HAP-1 (cell line): Measurements from ENCODE around the gene ASRGL1.
"Not testable (repeated sequence)": the region's sequence is repeated elsewhere in the genome, so short reads cannot be mapped to it uniquely, and the experiment has no call there.

ENCODE experiments used
- DNase-seq, 2 experiments: peaks; one replicate each; pipeline ENCODE4 v3.0.0-alpha.2; 2016 to 2020; ENCODE audit warnings: low spot score in 2 of 2
- H3K27me3 ChIP-seq: fragments of 250-450 bp; sonication (Bioruptor Pico); 2 replicates; pipeline ENCODE4 v1.5.1; 2020; ENCODE audit warnings: low read depth, mild to moderate bottlenecking, moderate library complexity
- H3K36me3 ChIP-seq: fragments of 250-450 bp; sonication (Bioruptor Pico); replicated peaks from 2 replicates; pipeline ENCODE4 v1.5.1; 2020; ENCODE audit warnings: mild to moderate bottlenecking
- H3K4me1 ChIP-seq: fragments of 250-450 bp; sonication (Bioruptor Pico); 2 replicates; pipeline ENCODE4 v1.5.1; 2020; ENCODE audit warnings: mild to moderate bottlenecking
- H3K4me3 ChIP-seq: fragments of 250-450 bp; sonication (Bioruptor Pico); 2 replicates; pipeline ENCODE4 v1.5.1; 2020; ENCODE audit warnings: mild to moderate bottlenecking, moderate library complexity
- H3K9me3 ChIP-seq: fragments of 250-450 bp; sonication (Bioruptor Pico); 2 replicates; pipeline ENCODE4 v1.5.1; 2020; ENCODE audit warnings: mild to moderate bottlenecking, moderate library complexity
- in situ Hi-C: fragments of 300-500 bp; cut with MboI; formaldehyde crosslinking; loops from 3 replicates; pipeline ENCODE4 v1.14.3; 2020; ENCODE audit warnings: low sequenced_read_pairs, inconsistent platforms, mixed read lengths

ASRGL1 gene

GRCh38 chr11:62337303-62338181 lies at the start of gene ASRGL1:
TSS of gene ASRGL1 (plus strand) at chr11:62337448. CDS start at chr11:62337978, 530 bp downstream.
- peak; percentile 74 to 92 for DNase-seq
- in situ Hi-C loops = no loop called here
- Histone ChIP-seq H3K36me3 (peaks cover under 1% of the 10 kb centered on the region; the same call in 1 of the 2 replicates), H3K4me1 (peaks cover 25% of the 10 kb centered on the region), H3K9me3 (no peaks in the 10 kb centered on the region), H3K4me3 (peak within 1 kb of the TSS; percentile 66), H3K27me3 (no peaks in the 10 kb centered on the region)

- H3K4me1 ChIP-seq = no peaks in the 10 kb centered on the region
- peak in 1 of 2 experiments; percentile 40 for DNase-seq
- H3K9me3 ChIP-seq = no peaks in the 10 kb centered on the region
- in situ Hi-C loops = no loop called here
- H3K36me3 ChIP-seq = no peaks in the 10 kb centered on the region
- peaks cover 6% of the 10 kb centered on the region for H3K27me3 ChIP-seq
- H3K4me3 ChIP-seq = no peak overlapping the region
Measured at GRCh38 chr11:62295504-62295903, 41.7 kb upstream of the ASRGL1 start.

DNA sequence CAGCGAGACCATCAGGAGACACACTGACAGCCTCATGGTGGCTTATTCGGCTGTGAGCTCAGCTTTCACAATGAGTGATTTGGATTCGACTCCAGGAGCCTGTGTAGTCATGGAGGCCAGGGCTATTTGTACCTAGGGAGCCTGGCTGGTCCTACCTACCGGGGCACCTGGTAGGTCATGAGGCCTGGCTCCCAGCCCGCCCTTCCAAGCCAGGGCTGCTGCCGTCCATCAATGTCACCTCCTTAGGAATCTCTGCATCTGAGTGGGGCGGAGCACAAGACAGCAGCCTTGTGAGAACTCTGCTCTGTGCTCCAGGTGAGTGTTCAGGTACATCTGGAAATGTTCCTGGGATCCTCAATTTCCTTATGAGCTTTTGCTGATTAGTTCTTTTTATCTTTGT lies 38.3 kb upstream of the ASRGL1 start, which contains the start of gene SCGB1D4:
Gene SCGB1D4, minus strand, starts transcription at position 101 of the 400 bp plus-strand sequence. Its CDS starts 65 bp downstream, at position 36.
- in situ Hi-C loops = no loop called here
- Histone ChIP-seq H3K4me3 (no peak within 1 kb of the TSS), H3K27me3 (peaks cover 20% of the 10 kb centered on the region), H3K9me3 (no peaks in the 10 kb centered on the region), H3K36me3 (no peaks in the 10 kb centered on the region), H3K4me1 (no peaks in the 10 kb centered on the region)
- DNase-seq = no peak

DNA sequence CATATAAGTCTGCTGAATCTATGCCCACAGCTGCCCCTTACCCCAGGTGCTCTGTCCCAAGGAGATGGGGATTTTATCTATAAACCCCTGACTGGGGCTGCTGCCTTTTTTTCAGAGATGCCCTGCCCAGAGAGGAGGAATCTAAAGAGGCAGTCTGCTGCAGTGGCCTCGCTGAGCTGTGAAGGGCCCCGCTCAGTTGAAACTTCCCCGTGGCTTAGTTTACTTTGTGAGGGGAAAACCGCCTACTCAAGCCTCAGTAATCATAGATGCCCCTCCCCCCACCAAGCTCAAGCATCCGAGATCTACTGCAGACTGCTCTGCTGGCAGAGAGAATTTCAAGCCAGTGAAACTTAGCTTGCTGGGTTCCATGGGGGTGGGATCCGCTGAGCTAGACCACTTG lies 31.0 kb upstream of the ASRGL1 start:
- Histone ChIP-seq H3K27me3 (peaks cover 17% of the 10 kb centered on the region), H3K4me3 (no peak overlapping the region), H3K36me3 (no peaks in the 10 kb centered on the region), H3K4me1 (no peaks in the 10 kb centered on the region), H3K9me3 (peaks cover 3% of the 10 kb centered on the region; the same call in 1 of the 2 replicates)
- in situ Hi-C loops = no loop called here
- DNase-seq = no peak

GRCh38 chr11:62307950-62308349 lies 29.3 kb upstream of the ASRGL1 start:
- peaks cover 3% of the 10 kb centered on the region; the same call in 1 of the 2 replicates for H3K9me3 ChIP-seq
- H3K4me3 ChIP-seq = no peak overlapping the region
- no peaks in the 10 kb centered on the region for H3K36me3 ChIP-seq
- DNase-seq = no peak
- in situ Hi-C loops = no loop called here
- H3K27me3 ChIP-seq = peaks cover 16% of the 10 kb centered on the region
- H3K4me1 ChIP-seq = no peaks in the 10 kb centered on the region

DNA sequence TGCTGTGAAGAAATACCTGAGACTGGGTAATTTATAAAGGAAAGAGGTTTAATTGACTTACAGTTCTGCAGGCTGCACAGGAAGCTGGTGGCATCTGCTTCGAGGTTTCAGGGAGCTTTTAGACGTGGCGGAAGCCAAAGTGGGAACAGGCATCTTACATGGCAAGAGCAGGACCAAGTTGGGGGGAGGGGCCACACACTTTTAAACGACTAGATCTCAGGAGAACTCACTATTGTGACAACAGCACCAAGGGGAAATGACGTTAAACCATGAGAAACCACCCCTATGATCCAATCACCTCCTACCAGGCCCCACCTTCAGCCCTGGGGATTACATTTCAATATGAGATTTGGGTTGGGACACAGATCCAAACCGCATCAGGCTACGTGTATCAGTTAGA lies 27.3 kb upstream of the ASRGL1 start:
- in situ Hi-C loops = loop anchor here (10.0 kb wide), 1 partner anchor 135 kb away; no protein-coding TSS in a partner anchor
- peaks cover 3% of the 10 kb centered on the region; the same call in 1 of the 2 replicates for H3K9me3 ChIP-seq
- no peak for DNase-seq
- H3K4me3 ChIP-seq = no peak overlapping the region
- no peaks in the 10 kb centered on the region for H3K4me1 ChIP-seq
- H3K27me3 ChIP-seq = peaks cover 2% of the 10 kb centered on the region; the same call in 1 of the 2 replicates
- H3K36me3 ChIP-seq = no peaks in the 10 kb centered on the region

GRCh38 chr11:62315431-62315830 lies 21.8 kb upstream of the ASRGL1 start:
- DNase-seq = no peak

DNA sequence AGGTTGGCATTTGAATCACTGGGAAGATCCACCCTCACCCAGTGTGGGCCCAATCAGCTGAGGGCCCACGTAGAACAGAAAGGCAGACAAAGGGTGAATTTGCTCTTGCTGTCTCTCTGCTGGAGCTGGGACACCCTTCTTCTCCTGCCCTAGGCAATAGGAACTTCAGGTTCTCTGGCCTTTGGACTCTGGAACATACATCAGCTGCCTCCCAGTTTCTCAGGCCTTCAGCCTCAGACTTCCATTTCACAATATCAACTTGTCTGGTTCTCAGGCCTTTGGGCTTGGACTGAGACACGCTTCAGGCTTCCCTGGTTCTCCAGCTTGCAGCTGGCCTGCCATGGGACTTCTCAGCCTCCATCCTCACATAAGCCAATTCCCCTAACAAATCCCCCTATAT lies 14.7 kb upstream of the ASRGL1 start:
- Histone ChIP-seq H3K9me3 (no peaks in the 10 kb centered on the region), H3K27me3 (no peaks in the 10 kb centered on the region), H3K4me3 (no peak overlapping the region), H3K36me3 (no peaks in the 10 kb centered on the region), H3K4me1 (peaks cover 14% of the 10 kb centered on the region)
- in situ Hi-C loops = no loop called here
- no peak for DNase-seq

More at GRCh38 chr11:62315431-62315830, 21.8 kb upstream of the ASRGL1 start:
- H3K9me3 ChIP-seq = no peaks in the 10 kb centered on the region
- H3K4me1 ChIP-seq = no peaks in the 10 kb centered on the region
- H3K27me3 ChIP-seq = no peaks in the 10 kb centered on the region
- in situ Hi-C loops = loop anchor here (10.0 kb wide), 1 partner anchor 141 kb away; no protein-coding TSS in a partner anchor
- H3K4me3 ChIP-seq = no peak overlapping the region
- no peaks in the 10 kb centered on the region for H3K36me3 ChIP-seq

- in situ Hi-C loops = no loop called here
- H3K27me3 ChIP-seq = no peaks in the 10 kb centered on the region
- DNase-seq = peak in 1 of 2 experiments; percentile 64
- no peaks in the 10 kb centered on the region for H3K9me3 ChIP-seq
- no peak overlapping the region for H3K4me3 ChIP-seq
- H3K36me3 ChIP-seq = no peaks in the 10 kb centered on the region
- peaks cover 15% of the 10 kb centered on the region for H3K4me1 ChIP-seq
Measured at GRCh38 chr11:62324731-62325556, 12.3 kb upstream of the ASRGL1 start.

- H3K4me3 ChIP-seq, DNase-seq, H3K9me3 ChIP-seq, H3K36me3 ChIP-seq, H3K27me3 ChIP-seq, in situ Hi-C loops: not testable (repeated sequence)
- H3K4me1 ChIP-seq = peaks cover 15% of the 10 kb centered on the region
Measured at GRCh38 chr11:62325781-62326180, 11.5 kb upstream of the ASRGL1 start.

GRCh38 chr11:62326719-62327118 lies 10.5 kb upstream of the ASRGL1 start:
- H3K9me3 ChIP-seq, H3K4me3 ChIP-seq, H3K36me3 ChIP-seq, H3K27me3 ChIP-seq, in situ Hi-C loops: not testable (repeated sequence)
- DNase-seq = peak; percentile 42 to 79
- peaks cover 15% of the 10 kb centered on the region for H3K4me1 ChIP-seq

DNA sequence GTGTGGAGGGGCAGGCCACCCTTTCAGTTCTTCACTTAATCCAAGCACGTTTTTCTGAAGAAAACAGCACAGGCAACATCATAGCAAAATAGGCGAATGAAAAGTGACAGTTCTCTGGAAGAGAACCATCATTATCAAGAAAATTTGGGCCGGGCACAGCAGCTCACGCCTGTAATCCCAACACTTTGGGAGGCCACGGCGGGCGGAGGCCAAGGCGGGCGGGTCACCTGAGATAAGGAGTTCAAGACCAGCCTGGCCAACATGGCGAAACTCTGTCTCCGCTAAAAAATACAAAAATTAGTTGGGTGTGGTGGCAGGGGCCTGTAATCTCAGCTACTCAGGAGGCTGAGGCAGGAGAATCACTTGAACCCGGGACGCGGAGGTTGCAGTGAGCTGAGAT lies 9.7 kb upstream of the ASRGL1 start:
- H3K27me3 ChIP-seq, H3K4me3 ChIP-seq, in situ Hi-C loops, H3K9me3 ChIP-seq, DNase-seq, H3K36me3 ChIP-seq: not testable (repeated sequence)
- peaks cover 15% of the 10 kb centered on the region for H3K4me1 ChIP-seq

DNA sequence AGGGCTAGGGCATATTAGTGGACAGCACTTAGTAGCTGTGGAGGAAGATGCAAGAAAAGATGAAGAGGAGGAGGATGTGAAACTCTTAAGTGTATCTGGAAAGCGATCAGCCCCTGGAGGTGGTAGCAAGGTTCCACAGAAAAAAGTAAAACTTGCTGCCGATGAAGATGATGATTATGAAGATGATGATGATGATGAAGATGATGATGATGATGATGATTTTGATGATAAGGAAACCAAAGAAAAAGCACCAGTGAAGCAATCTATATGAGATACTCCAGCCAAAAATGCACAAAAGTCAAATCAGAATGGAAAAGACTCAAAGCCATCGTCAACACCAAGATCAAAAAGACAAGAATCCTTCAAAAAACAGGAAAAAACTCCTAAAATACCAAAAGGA lies 6.0 kb upstream of the ASRGL1 start:
- H3K36me3 ChIP-seq, DNase-seq, H3K4me1 ChIP-seq, H3K4me3 ChIP-seq, H3K9me3 ChIP-seq, H3K27me3 ChIP-seq, in situ Hi-C loops: not testable (repeated sequence)
